K562 (cell line): ENCODE data around the gene CCDC93. TPM values are rescaled to one million over a fixed set of nuclear protein-coding genes. Genes with fewer than 3 reads are reported as not detected.
"Not testable (repeated sequence)": the region's sequence is repeated elsewhere in the genome, so short reads cannot be mapped to it uniquely, and the experiment has no call there.

Experiments used
- ATAC-seq: fragments of 200-7000 bp; cut with Tn5 transposase; 3 replicates; pipeline ENCODE4 v1.9.1; 2020; ENCODE audit warnings: moderate library complexity
- BruUV-seq: library from RNA; stranded (reverse); fragments of 400-500 nt; replicated peaks from 2 replicates; lab custom pipeline; 2021; lab: Mats Ljungman, UMichigan
- CTCF ChIA-PET: fragments of 300-600 bp; formaldehyde crosslinking; extraction: SDS; loops from one replicate; lab custom pipeline; 2021; ENCODE audit warnings: low intra/inter-chr PET ratio; lab: Yijun Ruan, JAX
- POLR2A ChIA-PET: fragments of 300-600, 350-650 bp; sonication (Branson Sonifier 250); formaldehyde crosslinking; extraction: SDS; loops from one replicate; lab custom pipeline; 2021; ENCODE audit warnings: antibody characterized with exemption, inconsistent platforms; lab: Yijun Ruan, JAX
- DNase-seq, 4 experiments: peaks; one replicate each; pipeline versions ENCODE4 v3.0.0 to v3.0.0-alpha.2; 2011 to 2018; ENCODE audit warnings: low spot score in 3 of 4, mixed read lengths in 3 of 4; ENCODE audit errors: extremely low read depth in 1 of 4
- FAIRE-seq: peaks from 2 replicates; lab custom pipeline; 2011; peaks lifted over from hg19 to GRCh38; lab: Jason Lieb, UNC
- H2AFZ ChIP-seq: 2 replicates; pipeline ENCODE4 v1.6.0; 2011; ENCODE audit warnings: low read depth, low read length, control low read depth, inconsistent platforms
- H3K27ac ChIP-seq: fragments of 200-600 bp; 3 replicates; pipeline ENCODE4 v1.8.0; 2011; ENCODE audit warnings: low read depth, mild to moderate bottlenecking, control low read depth, inconsistent platforms, low read length, moderate library complexity, mixed read lengths; ENCODE audit errors: extremely low read depth
- H3K27me3 ChIP-seq, 2 experiments: fragments of 300-600 bp in 1 of 2; 2 replicates in 1 of 2; 3 replicates in 1 of 2; pipeline versions ENCODE4 v1.6.0 to v1.8.0; 2011; ENCODE audit warnings: inconsistent platforms in 2 of 2, low read length in 2 of 2, mild to moderate bottlenecking in 1 of 2, mixed read lengths in 1 of 2, moderate library complexity in 1 of 2; ENCODE audit not compliant: control insufficient read depth in 2 of 2, insufficient read depth in 2 of 2
- H3K36me3 ChIP-seq: fragments of 300-600 bp; 3 replicates; pipeline ENCODE4 v1.8.0; 2011; ENCODE audit warnings: mild to moderate bottlenecking, low read length, inconsistent platforms; ENCODE audit not compliant: control insufficient read depth, insufficient read depth
- H3K4me1 ChIP-seq, 2 experiments: fragments of 200-600 bp in 1 of 2; replicated peaks in 1 of 2; 2 replicates in 1 of 2; 3 replicates in 1 of 2; pipeline versions ENCODE4 v1.5.1 to v1.8.0; 2011; ENCODE audit warnings: inconsistent platforms in 2 of 2, low read length in 2 of 2, mild to moderate bottlenecking in 1 of 2, mixed read lengths in 1 of 2, moderate library complexity in 1 of 2; ENCODE audit not compliant: control insufficient read depth in 2 of 2, insufficient read depth in 2 of 2
- H3K4me2 ChIP-seq: 2 replicates; pipeline ENCODE4 v1.6.1; 2011; ENCODE audit warnings: low read length, control low read depth, inconsistent platforms, mixed read lengths; ENCODE audit not compliant: insufficient read depth
- H3K4me3 ChIP-seq: fragments of 200-600 bp; sonication (generic), shearing (Covaris generic); 2 replicates; pipeline ENCODE4 v1.5.1; 2016; ENCODE audit warnings: control low read depth, inconsistent platforms
- H3K79me2 ChIP-seq: fragments of 200-600 bp; 3 replicates; pipeline ENCODE4 v1.8.0; 2011; ENCODE audit warnings: low read length, inconsistent platforms; ENCODE audit not compliant: control insufficient read depth, insufficient read depth
- H3K9ac ChIP-seq, 2 experiments: 2 replicates each; pipeline versions ENCODE4 v1.6.0 to v1.6.1; 2011; ENCODE audit warnings: low read depth in 2 of 2, low read length in 2 of 2, control low read depth in 1 of 2, inconsistent platforms in 1 of 2, mild to moderate bottlenecking in 1 of 2, mixed read lengths in 1 of 2; ENCODE audit not compliant: insufficient read depth in 1 of 2
- H3K9me1 ChIP-seq: one replicate; pipeline ENCODE4 v1.6.0; 2011; ENCODE audit warnings: inconsistent platforms, mild to moderate bottlenecking, low read length, moderate library complexity; ENCODE audit not compliant: control insufficient read depth, insufficient read depth
- H3K9me3 ChIP-seq: replicated peaks from 2 replicates; pipeline ENCODE4 v1.5.1; 2011; ENCODE audit warnings: low read depth, low read length, inconsistent platforms; ENCODE audit not compliant: control insufficient read depth, insufficient read depth
- H4K20me1 ChIP-seq: replicated peaks from 2 replicates; pipeline ENCODE4 v1.6.1; 2011; ENCODE audit warnings: low read length, inconsistent platforms, mixed read lengths; ENCODE audit not compliant: control insufficient read depth, insufficient read depth
- HCFC1 ChIP-seq: IDR thresholded peaks from 2 replicates; pipeline ENCODE4 v1.6.1; 2012; ENCODE audit warnings: low read depth, low read length, improper control_type of control experiment
- ILF3 ChIP-seq: fragments of 450-650 bp; IDR thresholded peaks from 2 replicates; pipeline ENCODE4 v1.6.1; 2018; ENCODE audit warnings: antibody characterized with exemption, mild to moderate bottlenecking, moderate library complexity, borderline replicate concordance
- NFIC ChIP-seq: fragments of 450-650 bp; IDR thresholded peaks from 2 replicates; pipeline ENCODE4 v1.6.1; 2017; ENCODE audit warnings: mild to moderate bottlenecking, inconsistent platforms
- TRIM24 ChIP-seq, 2 experiments: fragments of 450-650 bp; IDR thresholded peaks; 2 replicates each; pipeline ENCODE4 v1.6.1; 2016
- ZNF316 ChIP-seq: fragments of 450-650 bp; IDR thresholded peaks from 2 replicates; pipeline ENCODE4 v1.6.1; 2016
- WGBS: fragments of 100-300 bp; shearing (Covaris generic); methylation state at CpG from one replicate; pipeline ENCODE4 v1.1.6; 2016; ENCODE audit warnings: low coverage, mixed read lengths; ENCODE audit not compliant: insufficient coverage; ENCODE audit errors: missing lambda C conversion rate; 5-methylcytosine and 5-hydroxymethylcytosine counted together
- in situ Hi-C: fragments of 300-500 bp; cut with MboI; formaldehyde crosslinking; loops from 4 replicates; pipeline ENCODE4 v1.15.0; 2018; ENCODE audit warnings: inconsistent platforms, mixed read lengths
- intact Hi-C: fragments of 100-400 bp; cut with micrococcal nuclease; formaldehyde crosslinking; loops from 2 replicates; pipeline ENCODE4 v1.14.2; 2022
- polyA plus RNA-seq, 8 experiments: library from polyadenylated mRNA; depleted of rRNA in 4 of 8; stranded (reverse) in 5 of 8; unstranded in 3 of 8; fragments of >200 nt; fragmentation: Nextera tagmentation in 2 of 8; fragmentation: Illumina TruSeq in 1 of 8; extraction: Ambion mirVana in 2 of 8; extraction: Trizol in 1 of 8; gene quantifications; 2 replicates each; pipeline versions ENCODE4 v1.2.1 to v1.2.3, GENCODE V29; 2011 to 2014; ENCODE audit warnings: inconsistent platforms in 1 of 8, missing spikeins in 1 of 8
- total RNA-seq, 7 experiments: library from RNA; depleted of rRNA in 6 of 7; stranded (reverse); fragments of >200 nt in 6 of 7; fragmentation: Illumina TruSeq in 2 of 7; extraction: Trizol in 2 of 7; gene quantifications; 2 replicates each; pipeline versions ENCODE4 v1.2.1 to v1.2.3, GENCODE V29; 2011 to 2021; ENCODE audit warnings: low replicate concordance in 1 of 7

Gene CCDC93
- total and polyA plus RNA-seq, 9 of the 15 experiments (the other 6 are each of a cell fraction or from before 2014, with no cell fraction given) = 3.3 to 19.3 (median 12.4) TPM

DNA sequence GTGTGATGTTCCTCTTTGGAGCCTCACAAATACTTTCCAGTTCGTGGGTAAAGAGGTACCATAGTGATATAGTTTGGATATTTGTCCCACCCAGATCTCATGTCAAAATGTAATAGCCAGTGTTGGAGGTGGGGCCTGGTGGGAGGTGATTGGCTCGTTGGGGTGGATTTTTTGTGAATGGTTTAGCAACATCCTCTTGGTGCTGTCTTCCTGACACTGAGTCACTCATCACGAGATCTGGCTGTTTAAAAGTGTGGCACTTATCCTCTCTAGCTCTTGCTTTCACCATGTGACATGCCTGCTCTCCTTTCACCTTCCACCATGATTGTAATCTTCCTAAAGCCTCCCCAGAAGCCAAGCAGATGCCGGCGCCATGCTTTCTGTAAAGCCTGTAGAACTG lies 3.0 kb upstream of the CCDC93 start:
- TF ChIP-seq NFIC (no peak), TRIM24 (IDR thresholded peaks at IDR 0.05) (peak in 1 of 2 experiments; percentile 33; a peak in 1 of 4 replicates), ILF3 (no peak), HCFC1 (no peak), ZNF316 (peak; percentile 24; the same call in 1 of the 2 replicates)
- WGBS = 5% methylated on average over 5 of the region's 5 CpGs
- intact Hi-C loops (no loop called here), in situ Hi-C loops (no loop called here)
- Histone ChIP-seq H3K9ac (no peak overlapping the region), H3K36me3 (no peaks in the 10 kb centered on the region), H3K27me3 (no peaks in the 10 kb centered on the region), H3K9me3 (peaks cover 3% of the 10 kb centered on the region; the same call in 1 of the 2 replicates), H2AFZ (no peak overlapping the region; the same call in 1 of the 2 replicates), H3K4me1 (peaks cover 13 to 14% of the 10 kb centered on the region in 2 experiments; a peak in 4 of 5 replicates), H3K4me2 (no peak overlapping the region), H4K20me1 (peaks cover 12% of the 10 kb centered on the region; the same call in 1 of the 2 replicates), H3K27ac (no peak overlapping the region), H3K4me3 (no peak overlapping the region), H3K9me1 (no peaks in the 10 kb centered on the region), H3K79me2 (peaks cover 19% of the 10 kb centered on the region)
- POLR2A ChIA-PET = no interaction called here
- DNase-seq (no peak), ATAC-seq (no peak), FAIRE-seq (no peak)
- CTCF ChIA-PET = no interaction called here
- no TSS peak for BruUV-seq

GRCh38 chr2:118015761-118016160 lies 1.9 kb upstream of the CCDC93 start:
- H3K36me3 ChIP-seq, H2AFZ ChIP-seq, H3K4me2 ChIP-seq, H3K9me1 ChIP-seq, H3K27ac ChIP-seq, FAIRE-seq, H3K4me3 ChIP-seq, DNase-seq, H3K9ac ChIP-seq, H3K9me3 ChIP-seq, CTCF ChIA-PET, intact Hi-C loops, in situ Hi-C loops, H3K27me3 ChIP-seq, POLR2A ChIA-PET, ATAC-seq, BruUV-seq: not testable (repeated sequence)
- peaks cover 29% of the 10 kb centered on the region for H3K79me2 ChIP-seq
- H4K20me1 ChIP-seq = peaks cover 18% of the 10 kb centered on the region; the same call in 1 of the 2 replicates
- H3K4me1 ChIP-seq = peaks cover 13 to 14% of the 10 kb centered on the region in 2 experiments; a peak in 4 of 5 replicates
- WGBS = 55% methylated on average over 10 of the region's 10 CpGs
